ENCODE measurements around the gene RNU6-8.

DNA sequence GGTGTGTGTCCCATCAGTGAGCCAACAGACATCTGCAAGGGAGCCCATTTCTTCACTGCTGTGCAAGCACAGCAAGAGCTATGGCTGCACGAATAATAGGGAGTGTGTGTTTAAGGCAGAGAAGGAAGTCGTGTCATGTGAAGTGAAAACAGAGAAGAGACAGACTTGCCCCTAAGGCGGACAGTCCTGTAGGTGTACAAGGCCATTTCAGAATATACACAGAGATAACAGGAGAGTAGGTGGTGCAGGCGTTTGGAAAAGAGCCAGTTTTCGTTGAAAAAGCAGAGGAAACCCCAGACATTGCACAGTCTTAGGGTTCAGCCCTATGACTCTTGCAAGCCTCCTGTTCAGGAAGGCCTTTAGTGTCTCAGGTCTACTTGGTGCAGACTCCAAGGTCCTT is 46.3 kb upstream of the RNU6-8 start:
- TF ChIP-seq, protein P1, sequence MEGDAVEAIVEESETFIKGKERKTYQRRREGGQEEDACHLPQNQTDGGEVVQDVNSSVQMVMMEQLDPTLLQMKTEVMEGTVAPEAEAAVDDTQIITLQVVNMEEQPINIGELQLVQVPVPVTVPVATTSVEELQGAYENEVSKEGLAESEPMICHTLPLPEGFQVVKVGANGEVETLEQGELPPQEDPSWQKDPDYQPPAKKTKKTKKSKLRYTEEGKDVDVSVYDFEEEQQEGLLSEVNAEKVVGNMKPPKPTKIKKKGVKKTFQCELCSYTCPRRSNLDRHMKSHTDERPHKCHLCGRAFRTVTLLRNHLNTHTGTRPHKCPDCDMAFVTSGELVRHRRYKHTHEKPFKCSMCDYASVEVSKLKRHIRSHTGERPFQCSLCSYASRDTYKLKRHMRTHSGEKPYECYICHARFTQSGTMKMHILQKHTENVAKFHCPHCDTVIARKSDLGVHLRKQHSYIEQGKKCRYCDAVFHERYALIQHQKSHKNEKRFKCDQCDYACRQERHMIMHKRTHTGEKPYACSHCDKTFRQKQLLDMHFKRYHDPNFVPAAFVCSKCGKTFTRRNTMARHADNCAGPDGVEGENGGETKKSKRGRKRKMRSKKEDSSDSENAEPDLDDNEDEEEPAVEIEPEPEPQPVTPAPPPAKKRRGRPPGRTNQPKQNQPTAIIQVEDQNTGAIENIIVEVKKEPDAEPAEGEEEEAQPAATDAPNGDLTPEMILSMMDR (IDR thresholded peaks at IDR 0.05): no peak
- TF ChIP-seq POLR2A (IDR thresholded peaks at IDR 0.05): no peak

Measured in lower leg skin (tissue), 3 donors.